Measurements from ENCODE around the gene CNN3.
A peak's percentile ranks its signal among the peaks of the same experiment; 100 is the strongest.

Gene CNN3

DNA sequence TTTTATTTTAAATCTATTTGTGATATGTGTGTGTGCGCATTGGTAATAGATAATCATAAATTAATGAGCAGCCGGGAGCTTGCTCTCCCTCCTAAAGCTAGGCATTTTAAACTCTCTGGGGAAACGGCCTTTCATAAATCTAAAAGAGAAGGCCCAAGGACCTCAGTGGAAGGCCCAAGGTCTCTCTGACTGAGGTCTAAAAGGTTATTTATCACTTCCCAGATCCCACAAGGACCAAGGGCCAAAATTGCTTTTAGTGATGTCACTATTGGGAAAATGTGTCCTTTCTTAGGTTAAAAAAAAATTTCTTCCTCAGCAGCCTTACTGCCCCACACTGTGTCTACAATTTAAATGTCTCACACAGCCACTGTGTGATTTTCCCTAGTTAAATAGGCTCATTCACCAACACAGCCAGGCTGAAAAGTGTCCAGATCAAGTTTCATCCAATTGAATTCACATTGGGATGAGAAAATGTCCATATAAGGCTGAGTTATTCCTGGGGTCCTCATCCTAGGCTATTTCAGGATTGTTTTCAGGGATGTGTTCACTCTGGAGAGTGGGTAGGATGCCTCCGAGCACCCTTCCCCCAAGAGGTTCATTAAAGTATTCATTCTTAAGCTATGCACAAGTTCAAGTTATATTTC is 60.6 kb downstream of the CNN3 start:
- H3K36me3 ChIP-seq (ENCODE audit: control insufficient read depth, insufficient read depth, low read length) = no peaks in the 10 kb centered on the region
- H3K27ac ChIP-seq (ENCODE audit: low read depth, low read length) = peak overlapping the region; percentile 72
- H3K4me3 ChIP-seq (ENCODE audit: low read depth, low read length) = no peak overlapping the region
- H3K9ac ChIP-seq (ENCODE audit: low read depth, low read length) = no peak overlapping the region
- H3K27me3 ChIP-seq (ENCODE audit: control insufficient read depth, insufficient read depth, low read length) = no peaks in the 10 kb centered on the region
- no peaks in the 10 kb centered on the region for H3K9me3 ChIP-seq (ENCODE audit: control insufficient read depth, insufficient read depth, low read length)
- H3K4me1 ChIP-seq (ENCODE audit: control insufficient read depth, insufficient read depth, low read length) = peaks cover 60% of the 10 kb centered on the region

DNA sequence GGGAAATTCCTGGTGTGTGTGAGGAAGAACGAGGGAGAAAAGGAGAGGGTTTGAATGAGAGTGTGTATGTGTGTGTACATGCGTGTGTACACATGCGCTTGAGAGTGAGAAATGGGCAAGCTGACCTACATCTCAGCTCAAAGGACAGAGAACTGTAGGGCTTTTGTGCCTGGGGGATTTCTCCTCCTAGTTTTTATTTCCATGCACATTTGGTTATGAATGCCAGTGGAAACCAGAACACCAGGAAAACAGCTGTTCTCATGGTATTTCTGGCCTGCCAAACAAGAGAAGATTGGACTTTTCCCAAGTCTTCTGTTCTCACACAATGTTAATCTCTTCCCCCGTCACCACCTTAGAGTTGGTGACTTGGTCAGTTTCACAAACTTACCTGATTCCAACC is 61.5 kb downstream of the CNN3 start:
- no peak overlapping the region for H3K9ac ChIP-seq (ENCODE audit: low read depth, low read length)
- H3K4me3 ChIP-seq (ENCODE audit: low read depth, low read length) = no peak overlapping the region
- H3K27me3 ChIP-seq (ENCODE audit: control insufficient read depth, insufficient read depth, low read length) = no peaks in the 10 kb centered on the region
- no peaks in the 10 kb centered on the region for H3K36me3 ChIP-seq (ENCODE audit: control insufficient read depth, insufficient read depth, low read length)
- peaks cover 60% of the 10 kb centered on the region for H3K4me1 ChIP-seq (ENCODE audit: control insufficient read depth, insufficient read depth, low read length)
- H3K27ac ChIP-seq (ENCODE audit: low read depth, low read length) = peak overlapping the region; percentile 72
- H3K9me3 ChIP-seq (ENCODE audit: control insufficient read depth, insufficient read depth, low read length) = no peaks in the 10 kb centered on the region

GRCh38 chr1:94864821-94865220 is 62.1 kb downstream of the CNN3 start:
- Histone ChIP-seq H3K27me3 (ENCODE audit: control insufficient read depth, insufficient read depth, low read length) (no peaks in the 10 kb centered on the region), H3K9me3 (ENCODE audit: control insufficient read depth, insufficient read depth, low read length) (no peaks in the 10 kb centered on the region), H3K9ac (ENCODE audit: low read depth, low read length) (no peak overlapping the region), H3K27ac (ENCODE audit: low read depth, low read length) (peak overlapping the region; percentile 72), H3K4me1 (ENCODE audit: control insufficient read depth, insufficient read depth, low read length) (peaks cover 60% of the 10 kb centered on the region), H3K4me3 (ENCODE audit: low read depth, low read length) (no peak overlapping the region), H3K36me3 (ENCODE audit: control insufficient read depth, insufficient read depth, low read length) (no peaks in the 10 kb centered on the region)

- H3K4me1 ChIP-seq (ENCODE audit: control insufficient read depth, insufficient read depth, low read length) = peaks cover 53% of the 10 kb centered on the region
- no peaks in the 10 kb centered on the region for H3K36me3 ChIP-seq (ENCODE audit: control insufficient read depth, insufficient read depth, low read length)
- H3K27ac ChIP-seq (ENCODE audit: low read depth, low read length) = peak overlapping the region; percentile 72
- no peaks in the 10 kb centered on the region for H3K27me3 ChIP-seq (ENCODE audit: control insufficient read depth, insufficient read depth, low read length)
- H3K9ac ChIP-seq (ENCODE audit: low read depth, low read length) = no peak overlapping the region
- H3K4me3 ChIP-seq (ENCODE audit: low read depth, low read length) = no peak overlapping the region
- H3K9me3 ChIP-seq (ENCODE audit: control insufficient read depth, insufficient read depth, low read length) = no peaks in the 10 kb centered on the region
These were observed 63.0 kb downstream of the CNN3 start for GRCh38 chr1:94863919-94864318.

GRCh38 chr1:94863297-94863911 is 63.5 kb downstream of the CNN3 start:
- Histone ChIP-seq H3K9me3 (ENCODE audit: control insufficient read depth, insufficient read depth, low read length) (no peaks in the 10 kb centered on the region), H3K4me1 (ENCODE audit: control insufficient read depth, insufficient read depth, low read length) (peaks cover 53% of the 10 kb centered on the region), H3K27me3 (ENCODE audit: control insufficient read depth, insufficient read depth, low read length) (no peaks in the 10 kb centered on the region), H3K4me3 (ENCODE audit: low read depth, low read length) (no peak overlapping the region), H3K9ac (ENCODE audit: low read depth, low read length) (no peak overlapping the region), H3K36me3 (ENCODE audit: control insufficient read depth, insufficient read depth, low read length) (no peaks in the 10 kb centered on the region), H3K27ac (ENCODE audit: low read depth, low read length) (peak overlapping the region; percentile 53)

- Histone ChIP-seq H3K27ac (ENCODE audit: low read depth, low read length) (peak overlapping the region; percentile 34), H3K36me3 (ENCODE audit: control insufficient read depth, insufficient read depth, low read length) (no peaks in the 10 kb centered on the region), H3K27me3 (ENCODE audit: control insufficient read depth, insufficient read depth, low read length) (no peaks in the 10 kb centered on the region), H3K4me1 (ENCODE audit: control insufficient read depth, insufficient read depth, low read length) (peaks cover 53% of the 10 kb centered on the region), H3K9ac (ENCODE audit: low read depth, low read length) (no peak overlapping the region), H3K9me3 (ENCODE audit: control insufficient read depth, insufficient read depth, low read length) (no peaks in the 10 kb centered on the region), H3K4me3 (ENCODE audit: low read depth, low read length) (no peak overlapping the region)
These were observed 64.2 kb downstream of the CNN3 start for GRCh38 chr1:94862718-94863117.

- Histone ChIP-seq H3K9me3 (ENCODE audit: control insufficient read depth, insufficient read depth, low read length) (no peaks in the 10 kb centered on the region), H3K27me3 (ENCODE audit: control insufficient read depth, insufficient read depth, low read length) (peaks cover 8% of the 10 kb centered on the region)
These were observed 67.7 kb downstream of the CNN3 start for GRCh38 chr1:94859174-94859573.

DNA sequence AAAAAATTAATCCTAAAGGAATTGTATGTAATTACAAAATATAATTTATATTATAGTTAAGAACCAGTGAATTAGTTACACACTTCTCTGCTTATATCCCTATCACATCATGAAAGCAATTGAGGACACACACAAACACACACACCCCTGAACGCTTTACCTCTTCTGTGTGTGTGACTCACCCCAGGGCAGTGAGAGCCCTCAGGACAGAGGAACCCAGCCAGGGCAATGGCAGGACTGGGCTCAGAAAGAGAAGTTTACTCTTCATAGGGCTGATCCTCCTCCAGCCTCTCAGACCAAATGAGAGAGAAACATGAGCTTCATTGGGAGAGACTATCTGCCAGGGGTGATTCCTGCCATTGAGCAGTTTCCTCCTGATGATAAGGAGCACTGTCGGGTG is 68.6 kb downstream of the CNN3 start:
- H3K9ac ChIP-seq (ENCODE audit: low read depth, low read length) = no peak overlapping the region
- H3K4me3 ChIP-seq (ENCODE audit: low read depth, low read length) = no peak overlapping the region
- no peaks in the 10 kb centered on the region for H3K9me3 ChIP-seq (ENCODE audit: control insufficient read depth, insufficient read depth, low read length)
- peaks cover 8% of the 10 kb centered on the region for H3K27me3 ChIP-seq (ENCODE audit: control insufficient read depth, insufficient read depth, low read length)
- H3K36me3 ChIP-seq (ENCODE audit: control insufficient read depth, insufficient read depth, low read length) = no peaks in the 10 kb centered on the region
- no peak overlapping the region for H3K27ac ChIP-seq (ENCODE audit: low read depth, low read length)
- H3K4me1 ChIP-seq (ENCODE audit: control insufficient read depth, insufficient read depth, low read length) = peaks cover 16% of the 10 kb centered on the region

More at GRCh38 chr1:94859174-94859573, 67.7 kb downstream of the CNN3 start:
- Histone ChIP-seq H3K9ac (ENCODE audit: low read depth, low read length) (no peak overlapping the region), H3K4me1 (ENCODE audit: control insufficient read depth, insufficient read depth, low read length) (peaks cover 25% of the 10 kb centered on the region), H3K4me3 (ENCODE audit: low read depth, low read length) (no peak overlapping the region), H3K27ac (ENCODE audit: low read depth, low read length) (no peak overlapping the region), H3K36me3 (ENCODE audit: control insufficient read depth, insufficient read depth, low read length) (no peaks in the 10 kb centered on the region)

DNA sequence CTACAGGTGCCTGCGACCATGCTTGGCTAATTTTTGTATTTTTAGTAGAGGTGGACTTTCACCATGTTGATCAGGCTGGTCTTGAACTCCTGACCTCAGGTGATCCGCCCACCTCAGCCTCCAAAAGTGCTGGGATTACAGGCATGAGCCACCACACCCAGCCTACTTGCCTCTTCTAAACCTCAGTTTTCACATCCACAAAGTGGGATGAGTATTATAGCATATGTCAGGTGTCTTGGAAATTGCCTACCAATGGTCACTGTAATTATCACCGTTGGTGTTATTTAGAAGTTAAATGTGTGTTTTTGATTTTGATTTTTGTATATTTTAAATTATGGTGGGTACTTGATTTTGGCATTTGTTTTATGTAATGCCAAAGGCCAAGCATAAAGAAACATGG is 70.0 kb downstream of the CNN3 start:
- no peaks in the 10 kb centered on the region for H3K9me3 ChIP-seq (ENCODE audit: control insufficient read depth, insufficient read depth, low read length)
- no peaks in the 10 kb centered on the region for H3K36me3 ChIP-seq (ENCODE audit: control insufficient read depth, insufficient read depth, low read length)
- no peak overlapping the region for H3K27ac ChIP-seq (ENCODE audit: low read depth, low read length)
- no peak overlapping the region for H3K4me3 ChIP-seq (ENCODE audit: low read depth, low read length)
- no peak overlapping the region for H3K9ac ChIP-seq (ENCODE audit: low read depth, low read length)
- H3K4me1 ChIP-seq (ENCODE audit: control insufficient read depth, insufficient read depth, low read length) = peaks cover 5% of the 10 kb centered on the region
- H3K27me3 ChIP-seq (ENCODE audit: control insufficient read depth, insufficient read depth, low read length) = peaks cover 8% of the 10 kb centered on the region

DNA sequence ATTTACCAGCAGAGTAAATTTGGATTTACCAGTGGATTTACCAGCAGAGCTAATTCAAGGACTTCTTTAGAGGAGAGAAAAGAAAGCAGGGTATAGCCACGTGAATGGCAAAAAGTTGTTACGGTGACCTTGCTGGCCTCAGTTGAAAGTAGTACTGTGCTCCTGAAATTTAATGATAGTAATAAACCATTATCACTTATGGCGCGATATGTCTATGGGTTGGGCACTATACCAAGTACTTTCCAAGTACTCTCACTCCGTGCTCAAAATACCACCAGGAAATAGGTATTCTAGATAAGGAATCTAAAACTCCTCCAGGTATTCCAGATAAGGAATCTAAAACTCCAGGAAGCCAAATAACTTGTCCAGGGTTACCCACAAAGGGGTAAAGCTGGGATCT is 70.9 kb downstream of the CNN3 start:
- Histone ChIP-seq H3K27ac (ENCODE audit: low read depth, low read length) (no peak overlapping the region), H3K9ac (ENCODE audit: low read depth, low read length) (no peak overlapping the region), H3K36me3 (ENCODE audit: control insufficient read depth, insufficient read depth, low read length) (no peaks in the 10 kb centered on the region), H3K4me1 (ENCODE audit: control insufficient read depth, insufficient read depth, low read length) (peaks cover 5% of the 10 kb centered on the region), H3K4me3 (ENCODE audit: low read depth, low read length) (no peak overlapping the region), H3K27me3 (ENCODE audit: control insufficient read depth, insufficient read depth, low read length) (peaks cover 8% of the 10 kb centered on the region), H3K9me3 (ENCODE audit: control insufficient read depth, insufficient read depth, low read length) (no peaks in the 10 kb centered on the region)

GRCh38 chr1:94855307-94855700 is 71.6 kb downstream of the CNN3 start:
- Histone ChIP-seq H3K4me3 (ENCODE audit: low read depth, low read length) (no peak overlapping the region), H3K27ac (ENCODE audit: low read depth, low read length) (no peak overlapping the region), H3K27me3 (ENCODE audit: control insufficient read depth, insufficient read depth, low read length) (peaks cover 8% of the 10 kb centered on the region), H3K36me3 (ENCODE audit: control insufficient read depth, insufficient read depth, low read length) (no peaks in the 10 kb centered on the region), H3K9me3 (ENCODE audit: control insufficient read depth, insufficient read depth, low read length) (no peaks in the 10 kb centered on the region), H3K4me1 (ENCODE audit: control insufficient read depth, insufficient read depth, low read length) (peaks cover 5% of the 10 kb centered on the region), H3K9ac (ENCODE audit: low read depth, low read length) (no peak overlapping the region)
